Glutamatergic neuron (in vitro differentiated cells): ENCODE measurements around the gene OTOGL. TPM values are rescaled to one million over a fixed set of nuclear protein-coding genes. Genes with fewer than 3 reads are reported as not detected.

Experiments
- DNase-seq: peaks from one replicate; pipeline ENCODE4 v3.0.0; 2022
- H3K27ac Mint-ChIP-seq: one replicate; pipeline ENCODE4 v1.8.0; 2020; ENCODE audit warnings: mild to moderate bottlenecking, mixed read lengths, inconsistent platforms; ENCODE audit not compliant: unreplicated experiment
- H3K27me3 Mint-ChIP-seq: one replicate; pipeline ENCODE4 v1.8.0; 2020; ENCODE audit warnings: mild to moderate bottlenecking, moderate library complexity, mixed read lengths, inconsistent platforms; ENCODE audit not compliant: unreplicated experiment
- H3K36me3 Mint-ChIP-seq: one replicate; pipeline ENCODE4 v1.8.0; 2020; ENCODE audit warnings: mild to moderate bottlenecking, mixed read lengths, inconsistent platforms; ENCODE audit not compliant: unreplicated experiment
- H3K4me1 Mint-ChIP-seq: one replicate; pipeline ENCODE4 v1.8.0; 2020; ENCODE audit warnings: mild to moderate bottlenecking, low read depth, mixed read lengths, inconsistent platforms; ENCODE audit not compliant: unreplicated experiment
- H3K4me3 Mint-ChIP-seq: one replicate; pipeline ENCODE4 v1.8.0; 2020; ENCODE audit warnings: mild to moderate bottlenecking, mixed read lengths, inconsistent platforms; ENCODE audit not compliant: unreplicated experiment
- H3K9me3 Mint-ChIP-seq: one replicate; pipeline ENCODE4 v1.8.0; 2020; ENCODE audit warnings: mild to moderate bottlenecking, moderate library complexity, mixed read lengths, inconsistent platforms; ENCODE audit not compliant: unreplicated experiment
- CTCF ChIP-seq: fragments of 200-600 bp; sonication (generic); IDR thresholded peaks from one replicate; pipeline ENCODE4 v1.5.0; 2021; ENCODE audit not compliant: partially characterized antibody, unreplicated experiment
- total RNA-seq: library from RNA; stranded (reverse); fragmentation: NEBNext Ultra II Directional; extraction: Animal tissue kit (Norgen Biotek cat#: 25700); gene quantifications from one replicate; pipeline ENCODE4 v1.2.1, GENCODE V29; 2021; ENCODE audit not compliant: unreplicated experiment

Gene OTOGL
- total RNA-seq, 1 donor from 2014 or later, result 0.83 TPM

- no peaks in the 10 kb centered on the region for H3K4me1 Mint-ChIP-seq
- no peaks in the 10 kb centered on the region for H3K9me3 Mint-ChIP-seq
- no peak for TF ChIP-seq CTCF
- no peak for DNase-seq
- H3K36me3 Mint-ChIP-seq, result no peaks in the 10 kb centered on the region
- H3K4me3 Mint-ChIP-seq, result no peak overlapping the region
- no peaks in the 10 kb centered on the region for H3K27me3 Mint-ChIP-seq
- H3K27ac Mint-ChIP-seq, result no peak overlapping the region
These were observed 162.1 kb downstream of the OTOGL start for GRCh38 chr12:80261403-80261802.

- no peaks in the 10 kb centered on the region for H3K27me3 Mint-ChIP-seq
- no peak overlapping the region for H3K27ac Mint-ChIP-seq
- H3K36me3 Mint-ChIP-seq, result no peaks in the 10 kb centered on the region
- TF ChIP-seq CTCF, result no peak
- DNase-seq, result no peak
- H3K4me3 Mint-ChIP-seq, result no peak overlapping the region
- no peaks in the 10 kb centered on the region for H3K9me3 Mint-ChIP-seq
- H3K4me1 Mint-ChIP-seq, result no peaks in the 10 kb centered on the region
These were observed 163.0 kb downstream of the OTOGL start for GRCh38 chr12:80262346-80262745.

- H3K27ac Mint-ChIP-seq, result no peak overlapping the region
- DNase-seq, result no peak
- H3K27me3 Mint-ChIP-seq, result no peaks in the 10 kb centered on the region
- TF ChIP-seq CTCF, result no peak
- no peaks in the 10 kb centered on the region for H3K9me3 Mint-ChIP-seq
- no peaks in the 10 kb centered on the region for H3K36me3 Mint-ChIP-seq
- H3K4me1 Mint-ChIP-seq, result no peaks in the 10 kb centered on the region
- H3K4me3 Mint-ChIP-seq, result no peak overlapping the region
These were observed 163.4 kb downstream of the OTOGL start for GRCh38 chr12:80262771-80263170.

GRCh38 chr12:80264386-80264785, 165.0 kb downstream of the OTOGL start:
- no peak for TF ChIP-seq CTCF
- Mint-ChIP-seq H3K4me1 (no peaks in the 10 kb centered on the region), H3K27ac (no peak overlapping the region), H3K36me3 (no peaks in the 10 kb centered on the region), H3K27me3 (no peaks in the 10 kb centered on the region), H3K4me3 (no peak overlapping the region), H3K9me3 (no peaks in the 10 kb centered on the region)
- DNase-seq, result no peak

GRCh38 chr12:80264891-80265290, 165.6 kb downstream of the OTOGL start:
- H3K36me3 Mint-ChIP-seq, result no peaks in the 10 kb centered on the region
- H3K4me1 Mint-ChIP-seq, result no peaks in the 10 kb centered on the region
- no peak for TF ChIP-seq CTCF
- DNase-seq, result no peak
- no peaks in the 10 kb centered on the region for H3K27me3 Mint-ChIP-seq
- H3K27ac Mint-ChIP-seq, result no peak overlapping the region
- H3K9me3 Mint-ChIP-seq, result no peaks in the 10 kb centered on the region
- H3K4me3 Mint-ChIP-seq, result no peak overlapping the region
